GM18519 (cell line): ENCODE measurements around the gene CDKN1B.

Experiments
- ATAC-seq: cut with Tn5 transposase; IDR thresholded peaks from one replicate; pipeline ENCODE4 v1.9.1; 2021; ENCODE audit warnings: mild to moderate bottlenecking, moderate library complexity; ENCODE audit not compliant: unreplicated experiment, low FRiP score

CDKN1B gene

DNA sequence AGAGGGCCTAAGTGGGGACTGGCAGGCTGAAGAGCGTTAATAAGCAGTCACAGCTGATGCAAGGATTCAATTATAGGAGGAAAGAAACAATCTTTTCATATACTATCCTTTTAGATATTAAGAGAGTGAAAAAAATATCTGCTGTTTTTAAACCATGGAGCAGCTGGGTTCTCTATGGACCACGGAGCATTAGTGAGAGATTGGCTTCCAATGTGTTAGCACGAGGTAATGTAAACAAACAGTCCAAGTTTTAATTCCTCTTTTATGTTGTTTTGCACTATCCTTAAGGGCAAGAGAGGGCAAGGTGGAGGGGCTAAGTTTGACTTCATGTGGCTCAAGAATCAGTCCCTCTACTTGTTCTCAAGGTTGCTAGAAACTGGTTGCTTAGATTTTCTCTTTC is 30.9 kb downstream of the CDKN1B start:
- no peak for ATAC-seq

DNA sequence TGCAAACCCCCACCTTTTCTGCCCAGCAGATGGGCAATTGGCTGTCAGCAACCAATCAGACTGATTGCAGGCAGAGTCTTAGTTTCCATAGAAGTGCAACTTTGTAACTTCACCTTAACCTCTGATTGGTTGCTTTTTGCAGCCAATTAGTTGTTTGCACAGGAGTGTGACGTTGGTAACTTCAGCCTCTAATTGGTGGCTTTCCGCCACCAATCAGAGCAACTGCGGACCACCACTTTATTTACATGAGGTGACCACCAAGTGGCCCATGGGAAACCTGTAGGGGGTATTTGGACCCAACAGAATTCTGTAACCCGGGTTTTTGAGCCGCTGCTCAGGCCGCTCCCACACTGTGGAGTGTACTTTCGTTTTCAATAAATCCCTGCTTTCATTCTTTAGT is 32.3 kb downstream of the CDKN1B start:
- no peak for ATAC-seq

DNA sequence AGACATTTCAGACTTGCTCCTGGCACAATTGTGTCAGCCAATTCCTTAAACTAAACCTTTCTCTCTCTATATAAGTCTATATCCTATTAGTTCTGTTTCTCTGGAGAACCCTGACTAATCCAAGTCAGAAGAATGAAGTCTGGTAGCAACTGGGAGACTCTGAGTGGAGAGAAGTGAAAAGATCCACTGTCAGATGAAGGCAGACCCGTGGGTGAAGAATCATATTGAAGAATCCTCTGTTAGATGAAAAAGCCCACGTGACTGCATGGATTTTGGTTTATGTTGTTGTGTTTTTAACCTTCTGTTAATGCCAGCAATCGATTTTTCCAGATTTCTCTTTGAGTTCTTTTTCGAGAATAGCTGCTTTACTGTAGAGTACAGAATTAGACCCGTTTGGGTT is 38.8 kb downstream of the CDKN1B start:
- no peak for ATAC-seq

DNA sequence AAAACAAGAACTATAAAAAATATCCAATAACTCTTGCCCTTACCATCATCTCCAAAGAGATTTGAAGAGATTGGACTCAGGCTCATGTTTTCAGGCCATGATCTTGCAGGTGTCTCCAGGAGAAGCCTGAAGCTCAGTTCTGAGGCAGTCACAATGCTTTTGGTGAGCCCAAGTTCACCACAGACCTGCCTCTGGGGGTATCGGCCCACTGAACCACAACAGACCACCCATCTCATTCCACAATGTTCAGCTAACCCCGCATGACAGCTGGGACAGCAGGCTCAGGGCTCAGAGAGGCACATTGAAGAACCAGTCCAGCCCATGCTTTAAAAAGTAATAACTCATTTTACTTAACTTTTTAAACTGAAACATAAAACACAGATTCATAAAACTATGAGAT is 40.0 kb downstream of the CDKN1B start:
- ATAC-seq = no peak

DNA sequence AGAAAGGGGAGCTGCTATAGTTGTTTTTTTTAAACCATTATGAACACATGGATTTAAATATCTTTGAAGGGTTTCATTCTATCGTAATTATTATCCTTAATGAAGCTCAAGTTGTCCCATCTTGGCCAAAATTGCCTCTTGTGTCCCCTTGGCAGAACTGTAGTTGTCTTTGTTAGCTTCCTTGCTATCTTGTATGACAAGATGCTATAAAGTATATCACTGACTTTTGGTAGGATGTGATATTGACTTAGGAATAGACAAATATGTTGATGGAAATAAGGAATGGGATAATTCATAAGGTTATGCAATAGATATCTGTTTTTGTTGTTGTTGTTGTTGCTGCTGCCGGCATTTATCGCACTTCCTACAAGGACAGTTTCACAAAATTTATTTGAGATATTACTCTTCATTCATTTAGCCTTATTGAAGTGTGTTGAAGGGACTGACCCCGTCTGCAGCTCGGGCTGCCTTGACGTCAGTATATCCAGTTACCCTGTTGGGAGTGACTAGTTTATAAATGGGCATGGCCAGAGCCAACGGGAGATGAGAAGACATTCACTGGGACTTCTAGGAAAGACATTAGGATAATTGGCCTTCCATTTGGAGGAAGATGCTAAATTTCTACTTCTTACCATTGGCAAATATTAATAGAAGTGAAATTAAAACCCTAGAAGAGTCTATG is 42.2 kb downstream of the CDKN1B start:
- no peak for ATAC-seq

DNA sequence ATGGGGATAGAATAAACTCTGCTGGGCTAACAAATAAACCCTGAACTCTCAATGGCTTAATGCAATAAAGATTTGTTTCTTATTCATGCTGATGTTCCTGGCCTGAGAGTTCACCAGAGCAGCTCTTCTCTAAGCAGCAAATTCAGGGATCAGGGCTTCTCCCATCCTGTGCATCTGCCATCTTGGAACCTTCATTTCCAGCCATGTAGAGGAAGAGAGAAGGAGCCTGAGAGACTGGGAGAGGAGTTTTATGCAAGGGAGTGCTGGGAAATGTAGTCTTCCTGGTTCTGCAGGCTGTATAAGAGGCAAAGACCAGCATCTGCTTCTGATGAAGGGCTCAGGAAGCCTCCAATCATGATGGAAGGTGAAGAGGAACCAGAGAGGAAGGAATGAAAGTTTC is 47.7 kb downstream of the CDKN1B start:
- no peak for ATAC-seq

DNA sequence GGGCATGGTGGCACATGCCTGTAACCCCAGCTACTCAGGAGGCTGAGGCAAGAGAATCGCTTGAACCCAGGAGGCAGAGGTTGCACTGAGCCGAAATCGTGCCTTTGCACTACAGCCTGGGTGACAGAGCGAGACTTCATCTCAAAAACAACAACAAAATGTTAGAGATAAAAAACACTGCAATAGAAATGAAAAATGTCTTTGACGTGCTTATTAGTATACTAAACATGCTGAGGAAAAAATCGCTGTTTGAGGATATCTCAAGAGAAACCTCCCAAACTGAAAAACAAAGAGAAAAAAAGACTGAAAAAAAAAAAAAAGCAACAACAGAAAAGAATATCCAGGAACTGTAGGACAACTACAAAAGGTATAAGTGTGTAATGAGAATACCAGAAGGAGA is 53.1 kb downstream of the CDKN1B start:
- no peak for ATAC-seq
